Panc1 (cell line): ENCODE results near the gene GABPB1. TPM values are rescaled to one million over a fixed set of nuclear protein-coding genes. Genes with fewer than 3 reads are reported as not detected.

ENCODE experiments used
- ATAC-seq: fragments of 200-7000 bp; cut with Tn5 transposase; 2 replicates; pipeline ENCODE4 v1.9.1; 2020; ENCODE audit warnings: mild to moderate bottlenecking, moderate library complexity
- BruUV-seq: library from RNA; stranded (reverse); fragments of 400-500 nt; replicated peaks from 2 replicates; lab custom pipeline; 2021; lab: Mats Ljungman, UMichigan
- CTCF ChIA-PET: fragments of 300-600 bp; sonication (Branson Sonifier 250); formaldehyde crosslinking; loops from one replicate; lab custom pipeline; 2022; ENCODE audit warnings: antibody characterized with exemption; lab: Charles Lee
- POLR2A ChIA-PET: fragments of 300-600 bp; sonication (Branson Sonifier 250); formaldehyde crosslinking; loops from one replicate; lab custom pipeline; 2022; ENCODE audit warnings: antibody characterized with exemption; lab: Charles Lee
- DNase-seq: peaks from one replicate; pipeline ENCODE4 v3.0.0-alpha.2; 2010; ENCODE audit warnings: low read depth, low spot score
- H3K27ac ChIP-seq: 2 replicates; pipeline ENCODE4 v1.5.1; 2011; ENCODE audit warnings: mild to moderate bottlenecking, low read length, inconsistent platforms
- H3K27me3 ChIP-seq: fragments of 200-500 bp; sonication (Bioruptor generic); 2 replicates; pipeline ENCODE4 v1.6.0; 2014; ENCODE audit warnings: low read length, inconsistent platforms; ENCODE audit not compliant: control insufficient read depth, insufficient read depth
- H3K36me3 ChIP-seq: fragments of 200-500 bp; sonication (Bioruptor generic); 2 replicates; pipeline ENCODE4 v1.5.1; 2014; ENCODE audit warnings: inconsistent platforms, mild to moderate bottlenecking, low read length, moderate library complexity; ENCODE audit not compliant: control insufficient read depth, insufficient read depth
- H3K4me1 ChIP-seq: 2 replicates; pipeline ENCODE4 v1.5.1; 2011; ENCODE audit warnings: inconsistent platforms, mild to moderate bottlenecking, low read length, moderate library complexity; ENCODE audit not compliant: control insufficient read depth, insufficient read depth
- H3K4me3 ChIP-seq, 2 experiments: 2 replicates each; pipeline ENCODE4 v1.5.1; 2011 to 2012; ENCODE audit warnings: low read depth in 2 of 2, low read length in 2 of 2, mild to moderate bottlenecking in 2 of 2, inconsistent platforms in 1 of 2, moderate library complexity in 1 of 2
- H3K9me3 ChIP-seq: fragments of 200-500 bp; sonication (Bioruptor generic); 2 replicates; pipeline ENCODE4 v1.5.1; 2014; ENCODE audit warnings: low read depth, mild to moderate bottlenecking, inconsistent platforms, low read length, moderate library complexity; ENCODE audit not compliant: control insufficient read depth, insufficient read depth
- POLR2AphosphoS5 ChIP-seq: IDR thresholded peaks from 2 replicates; pipeline ENCODE4 v1.6.1; 2012; ENCODE audit warnings: mild to moderate bottlenecking, low read depth, low read length, moderate library complexity
- SIN3A ChIP-seq: IDR thresholded peaks from 2 replicates; pipeline ENCODE4 v1.6.1; 2012; ENCODE audit warnings: low read depth, mild to moderate bottlenecking, low read length, moderate library complexity, borderline replicate concordance; ENCODE audit not compliant: insufficient read depth
- TCF7L2 ChIP-seq: IDR thresholded peaks from 2 replicates; pipeline ENCODE4 v1.6.1; 2011; ENCODE audit warnings: mild to moderate bottlenecking, low read depth, low read length, inconsistent platforms
- in situ Hi-C: cut with HindIII; loops from 2 replicates; pipeline ENCODE4 v1.10.0; 2016; ENCODE audit warnings: low sequenced_read_pairs, low pct_unique_long_range_greater_than_20kb
- intact Hi-C: fragments of 100-400 bp; cut with micrococcal nuclease; formaldehyde crosslinking; loops from one replicate; pipeline ENCODE4 v1.10.0; 2022; ENCODE audit not compliant: unreplicated experiment
- total RNA-seq: library from RNA; stranded (reverse); gene quantifications from one replicate; pipeline ENCODE4 v1.2.1, GENCODE V29; 2021; ENCODE audit not compliant: unreplicated experiment
- TF ChIP-seq, protein P1 (sequence below): fragments of 450-650 bp; IDR thresholded peaks from 2 replicates; pipeline ENCODE4 v1.5.1; 2017; ENCODE audit warnings: mild to moderate bottlenecking
- TF ChIP-seq, protein P2 (sequence below), 2 experiments: IDR thresholded peaks; 2 replicates each; pipeline ENCODE4 v1.6.1; 2011 to 2012; ENCODE audit warnings: low read depth in 2 of 2, control low read depth in 1 of 2, low read length in 1 of 2, mild to moderate bottlenecking in 1 of 2, moderate library complexity in 1 of 2; ENCODE audit not compliant: insufficient read depth in 1 of 2

Gene GABPB1
- total RNA-seq, 1 experiment from 2014 or later, result 20.0 TPM

- Histone ChIP-seq H3K27me3 (no peaks in the 10 kb centered on the region), H3K4me3 (no peak overlapping the region), H3K27ac (no peak overlapping the region), H3K36me3 (no peaks in the 10 kb centered on the region), H3K9me3 (no peaks in the 10 kb centered on the region), H3K4me1 (no peaks in the 10 kb centered on the region)
- DNase-seq, result peak; percentile 12
- TF ChIP-seq, protein P1, sequence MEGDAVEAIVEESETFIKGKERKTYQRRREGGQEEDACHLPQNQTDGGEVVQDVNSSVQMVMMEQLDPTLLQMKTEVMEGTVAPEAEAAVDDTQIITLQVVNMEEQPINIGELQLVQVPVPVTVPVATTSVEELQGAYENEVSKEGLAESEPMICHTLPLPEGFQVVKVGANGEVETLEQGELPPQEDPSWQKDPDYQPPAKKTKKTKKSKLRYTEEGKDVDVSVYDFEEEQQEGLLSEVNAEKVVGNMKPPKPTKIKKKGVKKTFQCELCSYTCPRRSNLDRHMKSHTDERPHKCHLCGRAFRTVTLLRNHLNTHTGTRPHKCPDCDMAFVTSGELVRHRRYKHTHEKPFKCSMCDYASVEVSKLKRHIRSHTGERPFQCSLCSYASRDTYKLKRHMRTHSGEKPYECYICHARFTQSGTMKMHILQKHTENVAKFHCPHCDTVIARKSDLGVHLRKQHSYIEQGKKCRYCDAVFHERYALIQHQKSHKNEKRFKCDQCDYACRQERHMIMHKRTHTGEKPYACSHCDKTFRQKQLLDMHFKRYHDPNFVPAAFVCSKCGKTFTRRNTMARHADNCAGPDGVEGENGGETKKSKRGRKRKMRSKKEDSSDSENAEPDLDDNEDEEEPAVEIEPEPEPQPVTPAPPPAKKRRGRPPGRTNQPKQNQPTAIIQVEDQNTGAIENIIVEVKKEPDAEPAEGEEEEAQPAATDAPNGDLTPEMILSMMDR, result peak; percentile 68
- no peak for TF ChIP-seq TCF7L2
- intact Hi-C loops (loop anchor here (5.0 kb wide), 1 partner anchor 169 kb away; no protein-coding TSS in a partner anchor), in situ Hi-C loops (no loop called here)
- no TSS peak for BruUV-seq
- ChIA-PET CTCF (interaction anchor here (0.8 to 1.6 kb wide), 5 partner anchors 118 to 171 kb away, joined by 3 to 14 read pairs (median 7); no protein-coding TSS in a partner anchor), POLR2A (no interaction called here)
- peak; percentile 76 for ATAC-seq
Measured at GRCh38 chr15:50315814-50316630, 39.0 kb downstream of the GABPB1 start.

- ChIA-PET CTCF (no interaction called here), POLR2A (no interaction called here)
- no peak overlapping the region for H3K27ac ChIP-seq
- DNase-seq, result no peak
- TF ChIP-seq TCF7L2 (no peak), SIN3A (no peak), POLR2AphosphoS5 (no peak)
- TF ChIP-seq, protein P1, result no peak
- TF ChIP-seq, protein P2, sequence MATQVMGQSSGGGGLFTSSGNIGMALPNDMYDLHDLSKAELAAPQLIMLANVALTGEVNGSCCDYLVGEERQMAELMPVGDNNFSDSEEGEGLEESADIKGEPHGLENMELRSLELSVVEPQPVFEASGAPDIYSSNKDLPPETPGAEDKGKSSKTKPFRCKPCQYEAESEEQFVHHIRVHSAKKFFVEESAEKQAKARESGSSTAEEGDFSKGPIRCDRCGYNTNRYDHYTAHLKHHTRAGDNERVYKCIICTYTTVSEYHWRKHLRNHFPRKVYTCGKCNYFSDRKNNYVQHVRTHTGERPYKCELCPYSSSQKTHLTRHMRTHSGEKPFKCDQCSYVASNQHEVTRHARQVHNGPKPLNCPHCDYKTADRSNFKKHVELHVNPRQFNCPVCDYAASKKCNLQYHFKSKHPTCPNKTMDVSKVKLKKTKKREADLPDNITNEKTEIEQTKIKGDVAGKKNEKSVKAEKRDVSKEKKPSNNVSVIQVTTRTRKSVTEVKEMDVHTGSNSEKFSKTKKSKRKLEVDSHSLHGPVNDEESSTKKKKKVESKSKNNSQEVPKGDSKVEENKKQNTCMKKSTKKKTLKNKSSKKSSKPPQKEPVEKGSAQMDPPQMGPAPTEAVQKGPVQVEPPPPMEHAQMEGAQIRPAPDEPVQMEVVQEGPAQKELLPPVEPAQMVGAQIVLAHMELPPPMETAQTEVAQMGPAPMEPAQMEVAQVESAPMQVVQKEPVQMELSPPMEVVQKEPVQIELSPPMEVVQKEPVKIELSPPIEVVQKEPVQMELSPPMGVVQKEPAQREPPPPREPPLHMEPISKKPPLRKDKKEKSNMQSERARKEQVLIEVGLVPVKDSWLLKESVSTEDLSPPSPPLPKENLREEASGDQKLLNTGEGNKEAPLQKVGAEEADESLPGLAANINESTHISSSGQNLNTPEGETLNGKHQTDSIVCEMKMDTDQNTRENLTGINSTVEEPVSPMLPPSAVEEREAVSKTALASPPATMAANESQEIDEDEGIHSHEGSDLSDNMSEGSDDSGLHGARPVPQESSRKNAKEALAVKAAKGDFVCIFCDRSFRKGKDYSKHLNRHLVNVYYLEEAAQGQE (IDR thresholded peaks at IDR 0.05; ENCODE audit: insufficient read depth in 1 of 2, low read depth in 2 of 2, low read length in 1 of 2), result no peak
- in situ Hi-C loops (no loop called here), intact Hi-C loops (no loop called here)
- no TSS peak for BruUV-seq
- H3K4me3 ChIP-seq, result no peak overlapping the region
- H3K27me3 ChIP-seq, result no peaks in the 10 kb centered on the region
- no peaks in the 10 kb centered on the region for H3K4me1 ChIP-seq
- no peaks in the 10 kb centered on the region for H3K36me3 ChIP-seq
- no peak for ATAC-seq
- 0 out of 2 replicates have a peak, but pooled peaks cover 5% of the 10 kb centered on the region for H3K9me3 ChIP-seq
Measured at GRCh38 chr15:50312636-50313035, 42.4 kb downstream of the GABPB1 start.
